SK-N-SH treated with all-trans-retinoic acid at 6 μM for 48 hours (cell line): Measurements from ENCODE around the gene S100PBP.

ENCODE experiments used
- ATAC-seq: fragments of 200-7000 bp; cut with Tn5 transposase; 3 replicates; pipeline ENCODE4 v1.9.1; 2020; ENCODE audit warnings: mild to moderate bottlenecking, moderate library complexity
- ARNTL ChIP-seq: fragments of 450-650 bp; formaldehyde crosslinking; IDR thresholded peaks from 2 replicates; pipeline ENCODE4 v1.5.0; 2020; ENCODE audit warnings: low read depth, mild to moderate bottlenecking, moderate library complexity, borderline replicate concordance
- BACH2 ChIP-seq: fragments of 250-450 bp; sonication (Bioruptor Pico); IDR thresholded peaks from 2 replicates; pipeline ENCODE4 v1.9.0; 2021; ENCODE audit warnings: mild to moderate bottlenecking, borderline replicate concordance
- CREB5 ChIP-seq: fragments of 250-450 bp; sonication (Bioruptor Pico); IDR thresholded peaks from 2 replicates; pipeline ENCODE4 v1.5.1; 2020; ENCODE audit warnings: low read depth, mild to moderate bottlenecking, moderate library complexity
- CSDC2 ChIP-seq: fragments of 250-450 bp; sonication (Bioruptor Pico); IDR thresholded peaks from 2 replicates; pipeline ENCODE4 v1.5.0; 2020; ENCODE audit warnings: mild to moderate bottlenecking, moderate library complexity
- CSRNP3 ChIP-seq: fragments of 250-450 bp; sonication (Bioruptor Pico); IDR thresholded peaks from 2 replicates; pipeline ENCODE4 v1.5.1; 2021; ENCODE audit warnings: mild to moderate bottlenecking, moderate library complexity
- ESRRG ChIP-seq: fragments of 250-450 bp; sonication (Bioruptor Pico); IDR thresholded peaks from 2 replicates; pipeline ENCODE4 v1.6.1; 2021; ENCODE audit warnings: mild to moderate bottlenecking
- ISL1 ChIP-seq: fragments of 250-450 bp; sonication (Bioruptor Pico); IDR thresholded peaks from 2 replicates; pipeline ENCODE4 v2.1.2; 2022; ENCODE audit warnings: mild to moderate bottlenecking, moderate library complexity
- OSR1 ChIP-seq: fragments of 250-450 bp; sonication (Bioruptor Pico); IDR thresholded peaks from 2 replicates; pipeline ENCODE4 v1.8.0; 2022; ENCODE audit warnings: moderate library complexity, mild to moderate bottlenecking, inconsistent platforms
- PATZ1 ChIP-seq: fragments of 250-450 bp; sonication (Bioruptor Pico); IDR thresholded peaks from 2 replicates; pipeline ENCODE4 v1.8.0; 2020; ENCODE audit warnings: mild to moderate bottlenecking, moderate library complexity, borderline replicate concordance
- PPARA ChIP-seq: fragments of 250-450 bp; sonication (Bioruptor Pico); IDR thresholded peaks from 2 replicates; pipeline ENCODE4 v1.5.0; 2020; ENCODE audit warnings: mild to moderate bottlenecking, borderline replicate concordance
- RARB ChIP-seq: fragments of 250-450 bp; sonication (Bioruptor Pico); IDR thresholded peaks from 2 replicates; pipeline ENCODE4 v1.8.0; 2021; ENCODE audit warnings: mild to moderate bottlenecking, moderate library complexity
- SNAI2 ChIP-seq: fragments of 250-450 bp; sonication (Bioruptor Pico); IDR thresholded peaks from 2 replicates; pipeline ENCODE4 v1.5.0; 2020; ENCODE audit warnings: mild to moderate bottlenecking, moderate library complexity
- TCF4 ChIP-seq: fragments of 250-450 bp; sonication (Bioruptor Pico); IDR thresholded peaks from 2 replicates; pipeline ENCODE4 v1.8.0; 2021; ENCODE audit warnings: mild to moderate bottlenecking, moderate library complexity, borderline replicate concordance
- TOX ChIP-seq: fragments of 250-450 bp; sonication (Bioruptor Pico); IDR thresholded peaks from 2 replicates; pipeline ENCODE4 v1.8.0; 2021; ENCODE audit warnings: mild to moderate bottlenecking, moderate library complexity, borderline replicate concordance
- TSHZ2 ChIP-seq: fragments of 250-450 bp; sonication (Bioruptor Pico); IDR thresholded peaks from 2 replicates; pipeline ENCODE4 v1.5.0; 2020; ENCODE audit warnings: mild to moderate bottlenecking, moderate library complexity
- ZFP30 ChIP-seq: fragments of 450-650 bp; formaldehyde crosslinking; IDR thresholded peaks from 2 replicates; pipeline ENCODE4 v1.5.0; 2022; ENCODE audit warnings: mild to moderate bottlenecking, moderate library complexity
- ZNF565 ChIP-seq: fragments of 450-650 bp; formaldehyde crosslinking; conservative IDR thresholded peaks from 2 replicates; pipeline ENCODE4 v1.5.0; 2020; ENCODE audit warnings: low read depth, mild to moderate bottlenecking, moderate library complexity
- ZNF70 ChIP-seq: fragments of 450-650 bp; formaldehyde crosslinking; IDR thresholded peaks from 2 replicates; pipeline ENCODE4 v1.5.0; 2020; ENCODE audit warnings: mild to moderate bottlenecking, moderate library complexity
- ZNF8 ChIP-seq: fragments of 450-650 bp; formaldehyde crosslinking; IDR thresholded peaks from 2 replicates; pipeline ENCODE4 v1.5.0; 2020; ENCODE audit warnings: mild to moderate bottlenecking, moderate library complexity

S100PBP gene

GRCh38 chr1:32906654-32907053 is 89.2 kb downstream of the S100PBP start:
- ATAC-seq, result no peak
- TF ChIP-seq PATZ1, result no peak
- TF ChIP-seq ESRRG (CRISPR knock-in tag), result no peak
- TF ChIP-seq OSR1, result no peak
- no peak for TF ChIP-seq TCF4 (CRISPR knock-in tag)
- no peak for TF ChIP-seq ARNTL (CRISPR knock-in tag)
- no peak for TF ChIP-seq BACH2 (CRISPR knock-in tag)
- TF ChIP-seq CREB5 (CRISPR knock-in tag), result no peak
- no peak for TF ChIP-seq PPARA (CRISPR knock-in tag)
- TF ChIP-seq ISL1 (CRISPR knock-in tag), result no peak
- TF ChIP-seq ZNF70, result no peak
- no peak for TF ChIP-seq ZNF8 (CRISPR knock-in tag)
- TF ChIP-seq TSHZ2 (CRISPR knock-in tag), result no peak
- no peak for TF ChIP-seq CSRNP3 (CRISPR knock-in tag)
- no peak for TF ChIP-seq RARB (CRISPR knock-in tag)
- no peak for TF ChIP-seq TOX
- no peak for TF ChIP-seq CSDC2

GRCh38 chr1:32907435-32907834 is 90.0 kb downstream of the S100PBP start:
- TF ChIP-seq OSR1 (no peak), ARNTL (CRISPR knock-in tag) (no peak), TCF4 (CRISPR knock-in tag) (no peak), ZFP30 (no peak), RARB (CRISPR knock-in tag) (no peak), BACH2 (CRISPR knock-in tag) (no peak), SNAI2 (CRISPR knock-in tag) (no peak), PATZ1 (no peak), TSHZ2 (CRISPR knock-in tag) (no peak), ESRRG (CRISPR knock-in tag) (no peak), ZNF70 (no peak), CSDC2 (no peak), ZNF565 (CRISPR knock-in tag) (no peak)
- no peak for ATAC-seq
